Activated CD4-positive, alpha-beta T cell treated with anti-CD3 and anti-CD28 coated beads, Interleukin-2, amount 50 U/mL, for 16 hours (primary cell): ENCODE data around the gene NUP93.

ENCODE experiments used
- DNase-seq: peaks from one replicate; pipeline ENCODE4 v3.0.0-alpha.2; 2020

The NUP93 gene

DNA sequence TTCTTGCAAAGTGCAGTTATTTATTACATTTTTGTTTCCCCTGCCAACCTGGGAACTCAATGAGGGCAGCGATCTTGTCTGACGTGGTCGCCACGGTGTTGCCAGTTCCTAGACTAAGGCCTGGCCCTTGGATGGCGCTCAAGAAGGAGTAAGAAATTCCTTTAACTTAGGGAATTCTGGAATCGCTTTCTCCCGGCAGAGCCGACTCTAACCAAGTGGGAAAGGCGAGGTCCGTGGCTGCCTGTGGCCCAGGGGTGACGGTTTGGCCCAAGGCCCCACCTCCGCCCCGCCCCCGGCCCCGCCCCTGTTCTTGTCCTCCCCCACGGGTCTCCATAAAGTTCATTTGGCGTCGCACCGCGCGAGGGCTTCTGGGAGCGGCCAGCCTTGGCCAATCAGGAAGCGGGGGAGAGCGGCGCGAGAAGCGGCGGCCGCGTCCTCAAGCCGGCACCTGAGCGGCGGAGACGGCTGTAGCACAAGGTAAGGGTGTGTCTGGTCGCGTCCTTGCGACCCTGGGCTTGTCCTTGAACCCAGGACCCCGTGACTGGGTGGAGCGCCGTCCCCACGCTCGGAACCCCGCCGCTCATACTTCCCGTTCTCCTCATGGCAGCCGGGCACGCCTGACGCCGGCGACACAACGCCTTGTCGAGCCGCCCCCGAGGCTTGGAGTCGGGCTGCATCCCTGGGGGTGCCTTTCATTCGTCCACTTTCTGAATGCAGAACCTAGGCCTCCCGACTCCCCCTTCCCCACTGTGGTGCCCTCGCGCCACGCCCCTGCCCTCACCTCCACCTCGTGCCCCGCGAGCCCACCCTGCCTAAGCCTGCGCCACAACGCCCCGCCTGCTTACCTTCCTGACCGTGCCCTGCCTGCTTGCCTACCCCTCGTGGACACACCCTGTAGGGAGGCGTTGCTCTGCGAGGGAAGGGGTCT lies at the start of gene NUP93:
Gene NUP93, plus strand, starts transcription at position 395 of the 928 bp plus-strand sequence. CDS start 18,119 bp downstream, outside the sequence.
- peak; percentile 94 for DNase-seq

DNA sequence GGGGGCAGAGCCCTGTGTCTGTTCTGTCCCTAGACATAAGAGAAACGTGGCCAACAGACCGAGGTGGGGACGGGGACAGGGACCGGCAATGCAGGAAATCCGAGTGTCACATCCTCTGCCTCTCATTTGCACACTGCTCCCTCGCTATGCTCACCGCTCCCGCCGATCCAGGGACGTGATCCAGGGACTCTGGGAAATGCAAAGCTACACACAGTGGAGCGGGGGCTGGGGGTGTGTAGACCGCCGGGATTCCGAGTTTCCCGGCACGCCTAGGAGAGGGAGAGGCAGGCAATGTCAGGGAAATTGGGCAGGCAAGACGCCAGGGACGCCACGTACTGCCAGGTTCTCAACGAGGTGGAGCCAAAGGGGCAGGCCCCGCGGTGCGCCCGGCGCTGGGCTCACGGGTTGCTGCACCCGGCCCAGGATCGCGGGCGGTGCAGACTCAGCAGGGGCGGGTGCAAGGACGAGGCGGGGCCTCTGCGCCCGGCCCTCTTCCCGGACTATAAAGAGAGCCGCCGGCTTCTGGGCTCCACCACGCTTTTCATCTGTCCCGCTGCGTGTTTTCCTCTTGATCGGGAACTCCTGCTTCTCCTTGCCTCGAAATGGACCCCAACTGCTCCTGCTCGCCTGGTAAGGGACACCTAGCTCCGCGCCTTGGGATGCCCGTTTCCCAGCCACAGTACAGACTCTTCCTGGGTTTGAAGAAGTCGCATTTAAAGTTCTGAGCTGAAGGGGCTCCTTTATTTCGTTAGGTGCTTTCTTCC lies 47.8 kb upstream of the NUP93 start, which contains the start of gene MT1X:
Gene MT1X, plus strand, starts transcription at position 532 of the 764 bp plus-strand sequence. Its CDS starts 71 bp downstream, at position 603.
- DNase-seq, result peak; percentile 92

GRCh38 chr16:56682703-56683397 lies 47.1 kb upstream of the NUP93 start:
- no peak for DNase-seq

DNA sequence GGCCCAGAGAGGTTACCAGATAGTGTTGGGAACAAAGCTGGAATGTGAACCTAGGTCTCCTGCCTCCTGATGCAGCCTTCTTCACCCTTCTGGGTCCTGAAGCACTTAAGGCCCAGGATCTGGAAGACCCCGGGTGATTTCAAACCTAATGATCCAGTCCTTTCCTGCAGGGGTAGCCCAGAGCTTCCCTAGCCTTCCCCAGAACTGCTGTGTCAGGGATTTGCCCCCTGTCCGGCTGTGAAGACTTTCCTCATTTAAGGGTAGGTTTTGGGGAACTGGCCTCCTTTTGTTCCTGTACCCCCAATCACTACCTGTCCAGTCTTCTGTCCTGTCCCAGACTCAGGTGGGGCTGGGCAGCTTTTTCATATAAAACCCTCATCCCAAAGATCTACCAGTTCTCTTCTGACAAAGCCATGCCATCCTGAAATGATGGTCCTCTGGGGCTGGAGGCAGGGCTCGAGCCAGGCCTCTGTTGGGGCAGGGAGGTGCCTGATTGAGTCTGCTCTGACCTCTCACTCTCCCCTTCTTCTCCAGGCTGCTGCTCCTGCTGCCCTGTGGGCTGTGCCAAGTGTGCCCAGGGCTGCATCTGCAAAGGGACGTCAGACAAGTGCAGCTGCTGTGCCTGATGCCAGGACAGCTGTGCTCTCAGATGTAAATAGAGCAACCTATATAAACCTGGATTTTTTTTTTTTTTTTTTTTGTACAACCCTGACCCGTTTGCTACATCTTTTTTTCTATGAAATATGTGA lies 46.3 kb upstream of the NUP93 start:
- DNase-seq, result no peak

DNA sequence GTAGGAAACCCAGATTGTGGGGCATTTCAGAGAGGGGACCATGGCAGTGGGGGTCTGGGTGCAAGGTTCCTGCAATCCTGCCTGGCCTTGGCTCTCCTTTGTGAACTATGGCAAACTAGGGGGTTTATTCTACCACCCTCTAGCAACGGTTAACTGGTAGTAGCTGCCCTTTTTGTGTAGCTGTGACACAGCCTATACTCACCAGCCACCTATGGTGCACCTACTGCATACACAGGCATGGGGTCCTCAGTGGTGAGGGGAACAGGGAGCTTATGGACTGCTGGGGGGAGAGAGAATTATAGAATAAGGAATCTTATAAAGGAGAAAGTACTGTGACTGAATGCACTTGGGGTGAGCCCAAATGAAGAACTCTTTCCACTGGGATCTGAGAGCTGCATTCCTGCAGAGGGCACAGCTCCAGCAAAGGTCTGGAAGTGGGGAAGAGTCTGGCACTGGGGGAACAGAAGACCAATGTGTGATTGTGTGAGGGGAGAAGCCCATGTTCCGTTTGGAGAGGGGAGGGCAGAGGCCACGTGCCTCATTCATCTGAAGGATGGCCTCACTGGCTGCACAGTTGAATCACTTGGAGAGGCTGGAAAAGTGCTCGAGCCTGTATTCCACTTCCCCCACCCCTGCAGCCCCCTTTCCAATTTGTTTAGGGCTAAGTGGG lies 45.5 kb upstream of the NUP93 start:
- no peak for DNase-seq

DNA sequence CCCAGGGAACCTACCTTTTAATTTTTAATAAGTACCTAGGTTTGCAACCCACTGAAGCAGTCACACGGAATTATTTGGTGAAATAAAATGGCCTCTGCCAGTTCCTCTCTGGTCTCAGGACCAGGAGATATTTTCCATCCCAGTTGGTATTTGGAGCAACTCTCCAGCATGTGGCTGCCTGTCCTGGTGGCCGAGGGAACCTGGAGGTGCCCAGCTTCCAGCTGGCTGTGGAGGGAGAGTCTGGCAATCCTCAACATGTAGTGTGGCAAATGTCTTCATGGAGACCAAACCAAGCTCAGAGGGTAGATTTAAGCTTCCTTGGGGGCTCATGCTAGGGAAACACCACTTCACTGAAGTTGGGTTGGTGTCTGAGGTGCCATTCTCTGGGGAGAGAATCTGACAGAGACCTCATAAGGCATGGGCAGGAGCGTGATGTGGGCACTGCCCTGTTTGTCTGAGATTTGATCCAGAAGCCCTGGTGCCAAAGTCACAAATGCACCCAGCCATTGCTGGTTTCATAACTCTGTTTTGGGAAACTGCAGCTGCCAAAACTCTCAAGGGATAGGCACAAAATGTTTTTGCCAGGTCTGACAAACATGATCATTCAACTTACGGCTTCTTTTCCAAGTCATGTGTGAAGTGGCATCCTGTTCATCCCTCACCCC lies 44.9 kb upstream of the NUP93 start:
- DNase-seq, result no peak

DNA sequence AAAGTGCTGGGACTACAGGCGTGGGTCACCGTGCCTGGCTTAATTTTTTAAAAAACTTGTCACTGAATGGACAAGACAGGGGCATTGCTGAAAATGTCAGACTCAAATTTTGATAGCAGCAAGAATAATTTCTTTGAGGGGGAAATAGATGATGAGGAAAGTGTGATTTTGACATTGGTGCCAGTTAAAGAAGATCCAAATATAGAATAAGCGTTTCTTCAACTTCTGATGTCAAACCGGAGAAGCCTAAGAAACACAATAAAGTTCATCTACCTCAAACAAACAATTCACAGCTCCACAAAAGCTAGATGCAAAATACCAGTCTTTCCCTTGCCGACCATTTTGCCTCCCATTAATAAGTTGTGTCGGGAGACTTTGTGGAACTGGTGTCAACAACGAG lies 43.2 kb upstream of the NUP93 start:
- no peak for DNase-seq

DNA sequence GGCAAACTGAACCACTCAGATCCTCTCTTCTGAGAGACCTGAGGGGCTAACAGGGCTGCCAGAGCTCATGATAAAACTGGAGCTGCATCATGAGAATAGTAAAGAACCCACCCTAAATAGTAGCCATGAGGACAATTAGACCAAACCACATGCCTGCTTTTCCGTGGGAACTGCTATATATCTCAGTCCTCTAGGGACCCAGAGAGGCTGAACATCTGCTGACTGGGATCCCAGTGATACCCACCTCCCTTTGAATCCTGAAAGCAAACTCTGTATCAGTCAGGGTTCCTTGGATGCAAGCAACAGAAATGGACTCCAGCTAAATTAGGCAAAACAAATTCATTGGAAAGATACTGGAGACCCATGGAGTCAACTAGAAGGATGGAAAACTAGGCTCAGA lies 41.2 kb upstream of the NUP93 start:
- DNase-seq, result no peak

GRCh38 chr16:56689171-56689570 lies 40.8 kb upstream of the NUP93 start:
- no peak for DNase-seq

GRCh38 chr16:56690420-56691122 lies 39.4 kb upstream of the NUP93 start:
- DNase-seq, result no peak

- DNase-seq, result no peak
These were observed 38.0 kb upstream of the NUP93 start for GRCh38 chr16:56691885-56692284.

GRCh38 chr16:56695246-56695645 lies 34.7 kb upstream of the NUP93 start:
- DNase-seq, result no peak

DNA sequence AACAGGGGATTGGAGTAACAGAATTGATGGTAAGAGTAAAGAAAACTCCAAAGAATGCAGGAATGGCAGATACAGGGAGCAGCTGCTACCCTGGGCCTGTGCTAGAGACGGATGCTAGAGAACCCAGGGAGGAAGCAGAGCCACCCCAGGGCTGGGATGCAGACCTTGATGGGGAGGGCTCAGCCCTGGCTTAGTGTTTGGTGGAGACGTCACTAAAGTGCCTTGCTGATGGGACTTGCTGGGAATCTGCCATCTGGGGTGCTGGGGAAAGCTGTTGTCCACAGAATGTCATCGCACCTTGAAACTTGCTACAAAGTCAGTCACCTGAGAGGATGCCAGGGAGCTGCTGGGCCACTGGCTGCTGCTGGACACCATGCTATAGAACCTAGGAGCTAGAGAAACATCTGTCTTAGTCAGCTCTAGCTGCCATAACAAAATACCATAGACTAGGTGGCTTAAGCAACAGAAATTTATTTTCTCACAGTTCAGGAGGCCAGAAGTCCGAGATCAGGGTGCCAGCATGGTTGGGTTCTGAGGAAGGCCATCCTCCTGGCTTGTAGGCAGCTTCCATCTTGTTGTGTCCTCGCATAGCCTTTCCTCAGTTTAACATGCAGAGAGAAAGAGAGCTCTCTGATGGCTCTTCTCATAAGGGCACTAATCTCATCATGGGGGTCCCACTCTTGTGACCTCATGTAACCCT lies 32.3 kb upstream of the NUP93 start:
- DNase-seq, result no peak

DNA sequence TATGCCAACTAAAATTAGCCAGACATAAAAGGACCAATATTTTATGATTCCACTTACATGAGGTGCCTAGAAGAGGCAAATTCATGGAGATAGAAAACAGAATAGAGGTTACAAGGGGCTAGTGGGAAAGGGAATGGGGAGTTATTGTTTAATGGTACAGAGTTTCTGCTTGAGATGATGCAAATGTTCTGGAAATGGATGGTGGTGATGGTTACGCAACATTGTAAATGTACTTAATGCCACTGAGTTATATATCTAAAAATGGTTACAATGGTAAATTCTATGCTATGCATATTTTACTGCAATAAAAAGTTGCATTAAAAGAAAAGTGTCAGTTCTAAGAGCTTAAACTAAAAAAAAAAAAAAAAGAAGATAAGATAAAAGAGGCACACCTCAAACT lies 29.7 kb upstream of the NUP93 start:
- DNase-seq, result no peak

DNA sequence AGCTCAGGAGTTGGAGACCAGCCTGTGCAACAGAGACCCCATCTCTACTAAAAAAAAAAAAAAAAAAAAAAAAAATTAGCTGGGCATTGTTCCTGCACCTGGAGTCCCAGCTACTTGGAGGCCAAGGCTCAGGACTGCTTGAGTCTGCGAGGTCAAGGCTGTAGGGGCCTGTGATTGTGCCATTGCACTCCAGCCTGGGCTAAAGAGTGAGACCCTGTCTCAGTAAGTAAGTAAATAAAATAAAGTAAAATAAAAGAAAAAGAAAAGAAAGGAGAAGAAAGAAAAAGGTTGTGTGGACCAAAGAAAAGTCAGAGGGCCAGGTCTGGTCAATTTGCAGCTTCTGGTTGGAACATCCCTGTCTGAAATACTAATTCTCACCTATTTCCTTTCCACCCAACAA lies 29.3 kb upstream of the NUP93 start:
- DNase-seq, result no peak

GRCh38 chr16:56701534-56701933 lies 28.4 kb upstream of the NUP93 start:
- no peak for DNase-seq

- no peak for DNase-seq
These were observed 27.1 kb upstream of the NUP93 start for GRCh38 chr16:56702836-56703235.

DNA sequence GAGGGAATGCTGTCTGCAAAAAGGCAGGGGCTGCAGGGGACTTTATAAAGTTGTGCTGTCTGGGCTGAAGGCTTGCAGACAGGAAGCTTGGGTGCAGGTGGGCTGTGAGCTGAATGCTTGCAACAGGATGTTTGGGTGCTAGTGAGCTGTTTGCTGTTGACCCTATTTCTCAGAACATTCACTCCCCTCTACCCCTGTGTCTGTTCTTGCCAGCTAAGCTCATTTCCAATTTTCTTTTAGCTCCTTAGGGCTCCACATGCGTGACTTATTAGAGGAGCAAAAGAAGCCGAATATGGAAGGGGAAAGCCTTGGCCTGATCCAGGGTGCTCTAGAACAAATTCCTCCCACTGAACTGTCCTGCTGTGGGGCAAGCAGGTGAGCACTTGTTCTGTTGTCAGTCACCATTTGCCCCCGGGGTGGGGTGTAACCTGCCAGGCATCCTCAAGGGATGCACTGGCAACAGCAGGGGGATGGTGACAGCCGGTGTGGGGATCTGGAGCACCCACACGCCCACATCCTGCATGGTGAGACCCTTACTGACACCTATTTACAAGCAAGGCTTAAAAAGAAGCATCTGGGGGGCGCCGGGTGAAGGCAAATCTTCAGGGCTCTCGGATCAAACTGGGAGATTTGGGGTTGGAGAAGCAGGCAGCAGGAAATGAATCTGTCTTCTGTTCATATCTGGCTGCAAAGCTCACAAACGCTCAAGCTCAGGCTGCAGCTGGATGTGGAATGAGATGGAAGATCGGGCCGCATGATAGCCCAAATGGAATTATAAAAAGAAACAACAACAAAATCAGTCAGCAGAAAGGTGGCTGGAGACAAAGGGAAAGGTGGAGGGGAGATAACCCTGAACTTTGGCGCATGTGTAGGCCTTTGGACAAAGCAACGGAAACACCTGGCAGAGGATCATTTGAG lies 21.1 kb upstream of the NUP93 start:
- DNase-seq, result no peak
